ENCODE measurements around the gene PEX11G. TPM values are rescaled to one million over a fixed set of nuclear protein-coding genes. Genes with fewer than 3 reads are reported as not detected.
A peak's percentile ranks its signal among the peaks of the same experiment; 100 is the strongest.

The PEX11G gene
- total RNA-seq, 1 experiment from 2014 or later, result 4.3 TPM

DNA sequence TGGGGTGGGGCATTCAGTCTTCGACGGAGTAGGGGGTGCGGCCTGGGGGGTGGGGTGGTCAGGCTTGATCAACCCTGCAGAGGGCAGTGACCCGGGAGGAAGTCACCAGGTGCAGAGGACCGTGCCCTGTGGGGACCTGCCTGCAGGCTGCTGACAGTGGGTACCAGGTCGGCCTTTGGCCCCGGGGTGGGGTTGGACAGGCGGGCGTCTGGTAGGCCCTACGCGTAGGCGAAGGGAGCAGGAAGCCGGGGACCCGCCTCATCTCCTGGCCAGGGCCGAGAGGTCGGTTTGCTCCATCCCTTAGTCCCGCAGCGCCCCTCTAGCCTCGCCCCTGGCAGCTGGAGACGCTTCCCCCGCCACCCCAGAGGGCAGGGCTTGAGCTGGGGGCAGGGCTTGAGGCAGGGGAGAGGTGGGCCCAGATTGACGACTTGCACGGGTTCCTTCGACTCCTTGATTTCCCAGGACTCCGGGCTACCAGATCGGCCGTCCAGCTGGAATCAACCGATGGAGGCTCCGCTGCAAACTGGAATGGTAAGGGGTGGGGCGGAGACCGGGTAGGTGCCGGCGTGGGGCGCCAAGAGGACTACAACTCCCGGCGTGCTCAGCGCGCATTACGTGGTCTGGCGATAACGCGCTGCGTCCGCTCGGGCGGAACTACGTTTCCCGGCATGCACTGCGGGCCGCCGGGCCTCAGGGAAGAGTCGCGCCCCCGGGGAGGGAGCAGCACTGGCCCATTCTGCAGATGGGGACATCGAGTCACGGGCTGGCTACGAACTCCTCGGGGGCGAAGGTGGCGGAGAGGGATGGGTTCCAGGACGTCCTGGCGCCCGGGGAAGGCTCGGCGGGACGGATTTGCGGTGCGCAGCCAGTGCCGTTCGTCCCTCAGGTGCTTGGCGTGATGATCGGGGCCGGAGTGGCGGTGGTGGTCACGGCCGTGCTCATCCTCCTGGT lies 46.5 kb upstream of the PEX11G start, which contains the start of gene PNPLA6 (continued):
- TF ChIP-seq, protein P1, sequence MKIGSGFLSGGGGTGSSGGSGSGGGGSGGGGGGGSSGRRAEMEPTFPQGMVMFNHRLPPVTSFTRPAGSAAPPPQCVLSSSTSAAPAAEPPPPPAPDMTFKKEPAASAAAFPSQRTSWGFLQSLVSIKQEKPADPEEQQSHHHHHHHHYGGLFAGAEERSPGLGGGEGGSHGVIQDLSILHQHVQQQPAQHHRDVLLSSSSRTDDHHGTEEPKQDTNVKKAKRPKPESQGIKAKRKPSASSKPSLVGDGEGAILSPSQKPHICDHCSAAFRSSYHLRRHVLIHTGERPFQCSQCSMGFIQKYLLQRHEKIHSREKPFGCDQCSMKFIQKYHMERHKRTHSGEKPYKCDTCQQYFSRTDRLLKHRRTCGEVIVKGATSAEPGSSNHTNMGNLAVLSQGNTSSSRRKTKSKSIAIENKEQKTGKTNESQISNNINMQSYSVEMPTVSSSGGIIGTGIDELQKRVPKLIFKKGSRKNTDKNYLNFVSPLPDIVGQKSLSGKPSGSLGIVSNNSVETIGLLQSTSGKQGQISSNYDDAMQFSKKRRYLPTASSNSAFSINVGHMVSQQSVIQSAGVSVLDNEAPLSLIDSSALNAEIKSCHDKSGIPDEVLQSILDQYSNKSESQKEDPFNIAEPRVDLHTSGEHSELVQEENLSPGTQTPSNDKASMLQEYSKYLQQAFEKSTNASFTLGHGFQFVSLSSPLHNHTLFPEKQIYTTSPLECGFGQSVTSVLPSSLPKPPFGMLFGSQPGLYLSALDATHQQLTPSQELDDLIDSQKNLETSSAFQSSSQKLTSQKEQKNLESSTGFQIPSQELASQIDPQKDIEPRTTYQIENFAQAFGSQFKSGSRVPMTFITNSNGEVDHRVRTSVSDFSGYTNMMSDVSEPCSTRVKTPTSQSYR (CRISPR knock-in tag; IDR thresholded peaks at IDR 0.05), result no peak
- TF ChIP-seq, protein P2, sequence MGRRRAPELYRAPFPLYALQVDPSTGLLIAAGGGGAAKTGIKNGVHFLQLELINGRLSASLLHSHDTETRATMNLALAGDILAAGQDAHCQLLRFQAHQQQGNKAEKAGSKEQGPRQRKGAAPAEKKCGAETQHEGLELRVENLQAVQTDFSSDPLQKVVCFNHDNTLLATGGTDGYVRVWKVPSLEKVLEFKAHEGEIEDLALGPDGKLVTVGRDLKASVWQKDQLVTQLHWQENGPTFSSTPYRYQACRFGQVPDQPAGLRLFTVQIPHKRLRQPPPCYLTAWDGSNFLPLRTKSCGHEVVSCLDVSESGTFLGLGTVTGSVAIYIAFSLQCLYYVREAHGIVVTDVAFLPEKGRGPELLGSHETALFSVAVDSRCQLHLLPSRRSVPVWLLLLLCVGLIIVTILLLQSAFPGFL (CRISPR knock-in tag; IDR thresholded peaks at IDR 0.05; ENCODE audit: borderline replicate concordance), result no peak
- TF ChIP-seq HMGA2 (CRISPR knock-in tag; IDR thresholded peaks at IDR 0.05) (no peak), RORB (CRISPR knock-in tag; IDR thresholded peaks at IDR 0.05) (no peak), ZNF416 (CRISPR knock-in tag; IDR thresholded peaks at IDR 0.05) (0 out of 2 replicates have a peak, but pooled peaks have one; percentile 17), ELF4 (CRISPR knock-in tag; IDR thresholded peaks at IDR 0.05; ENCODE audit: low read depth) (no peak), ETV6 (CRISPR knock-in tag; IDR thresholded peaks at IDR 0.05) (peak; percentile 86; the same call in 1 of the 2 replicates), ZNF396 (CRISPR knock-in tag; IDR thresholded peaks at IDR 0.05; ENCODE audit: borderline replicate concordance) (no peak), GABPB1 (CRISPR knock-in tag; IDR thresholded peaks at IDR 0.05) (peak; percentile 70), CREB1 (CRISPR knock-in tag; IDR thresholded peaks at IDR 0.05) (0 out of 2 replicates have a peak, but pooled peaks have one; percentile 13), CREM (CRISPR knock-in tag; IDR thresholded peaks at IDR 0.05) (peak; percentile 79; the same call in 1 of the 2 replicates), FOXK1 (CRISPR knock-in tag; IDR thresholded peaks at IDR 0.05) (peak; percentile 37; the same call in 1 of the 2 replicates), ZNF138 (CRISPR knock-in tag; conservative IDR thresholded peaks at IDR 0.05) (no peak)
- TF ChIP-seq, protein P3, sequence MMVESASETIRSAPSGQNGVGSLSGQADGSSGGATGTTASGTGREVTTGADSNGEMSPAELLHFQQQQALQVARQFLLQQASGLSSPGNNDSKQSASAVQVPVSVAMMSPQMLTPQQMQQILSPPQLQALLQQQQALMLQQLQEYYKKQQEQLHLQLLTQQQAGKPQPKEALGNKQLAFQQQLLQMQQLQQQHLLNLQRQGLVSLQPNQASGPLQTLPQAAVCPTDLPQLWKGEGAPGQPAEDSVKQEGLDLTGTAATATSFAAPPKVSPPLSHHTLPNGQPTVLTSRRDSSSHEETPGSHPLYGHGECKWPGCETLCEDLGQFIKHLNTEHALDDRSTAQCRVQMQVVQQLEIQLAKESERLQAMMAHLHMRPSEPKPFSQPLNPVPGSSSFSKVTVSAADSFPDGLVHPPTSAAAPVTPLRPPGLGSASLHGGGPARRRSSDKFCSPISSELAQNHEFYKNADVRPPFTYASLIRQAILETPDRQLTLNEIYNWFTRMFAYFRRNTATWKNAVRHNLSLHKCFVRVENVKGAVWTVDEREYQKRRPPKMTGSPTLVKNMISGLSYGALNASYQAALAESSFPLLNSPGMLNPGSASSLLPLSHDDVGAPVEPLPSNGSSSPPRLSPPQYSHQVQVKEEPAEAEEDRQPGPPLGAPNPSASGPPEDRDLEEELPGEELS (CRISPR knock-in tag; IDR thresholded peaks at IDR 0.05), result peak; percentile 54; the same call in 1 of the 2 replicates
- TF ChIP-seq, protein P4, sequence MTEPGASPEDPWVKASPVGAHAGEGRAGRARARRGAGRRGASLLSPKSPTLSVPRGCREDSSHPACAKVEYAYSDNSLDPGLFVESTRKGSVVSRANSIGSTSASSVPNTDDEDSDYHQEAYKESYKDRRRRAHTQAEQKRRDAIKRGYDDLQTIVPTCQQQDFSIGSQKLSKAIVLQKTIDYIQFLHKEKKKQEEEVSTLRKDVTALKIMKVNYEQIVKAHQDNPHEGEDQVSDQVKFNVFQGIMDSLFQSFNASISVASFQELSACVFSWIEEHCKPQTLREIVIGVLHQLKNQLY (CRISPR knock-in tag; IDR thresholded peaks at IDR 0.05), result no peak
- TF ChIP-seq, protein P5, sequence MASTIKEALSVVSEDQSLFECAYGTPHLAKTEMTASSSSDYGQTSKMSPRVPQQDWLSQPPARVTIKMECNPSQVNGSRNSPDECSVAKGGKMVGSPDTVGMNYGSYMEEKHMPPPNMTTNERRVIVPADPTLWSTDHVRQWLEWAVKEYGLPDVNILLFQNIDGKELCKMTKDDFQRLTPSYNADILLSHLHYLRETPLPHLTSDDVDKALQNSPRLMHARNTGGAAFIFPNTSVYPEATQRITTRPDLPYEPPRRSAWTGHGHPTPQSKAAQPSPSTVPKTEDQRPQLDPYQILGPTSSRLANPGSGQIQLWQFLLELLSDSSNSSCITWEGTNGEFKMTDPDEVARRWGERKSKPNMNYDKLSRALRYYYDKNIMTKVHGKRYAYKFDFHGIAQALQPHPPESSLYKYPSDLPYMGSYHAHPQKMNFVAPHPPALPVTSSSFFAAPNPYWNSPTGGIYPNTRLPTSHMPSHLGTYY (CRISPR knock-in tag; IDR thresholded peaks at IDR 0.05), result no peak
- TF ChIP-seq, protein P6, sequence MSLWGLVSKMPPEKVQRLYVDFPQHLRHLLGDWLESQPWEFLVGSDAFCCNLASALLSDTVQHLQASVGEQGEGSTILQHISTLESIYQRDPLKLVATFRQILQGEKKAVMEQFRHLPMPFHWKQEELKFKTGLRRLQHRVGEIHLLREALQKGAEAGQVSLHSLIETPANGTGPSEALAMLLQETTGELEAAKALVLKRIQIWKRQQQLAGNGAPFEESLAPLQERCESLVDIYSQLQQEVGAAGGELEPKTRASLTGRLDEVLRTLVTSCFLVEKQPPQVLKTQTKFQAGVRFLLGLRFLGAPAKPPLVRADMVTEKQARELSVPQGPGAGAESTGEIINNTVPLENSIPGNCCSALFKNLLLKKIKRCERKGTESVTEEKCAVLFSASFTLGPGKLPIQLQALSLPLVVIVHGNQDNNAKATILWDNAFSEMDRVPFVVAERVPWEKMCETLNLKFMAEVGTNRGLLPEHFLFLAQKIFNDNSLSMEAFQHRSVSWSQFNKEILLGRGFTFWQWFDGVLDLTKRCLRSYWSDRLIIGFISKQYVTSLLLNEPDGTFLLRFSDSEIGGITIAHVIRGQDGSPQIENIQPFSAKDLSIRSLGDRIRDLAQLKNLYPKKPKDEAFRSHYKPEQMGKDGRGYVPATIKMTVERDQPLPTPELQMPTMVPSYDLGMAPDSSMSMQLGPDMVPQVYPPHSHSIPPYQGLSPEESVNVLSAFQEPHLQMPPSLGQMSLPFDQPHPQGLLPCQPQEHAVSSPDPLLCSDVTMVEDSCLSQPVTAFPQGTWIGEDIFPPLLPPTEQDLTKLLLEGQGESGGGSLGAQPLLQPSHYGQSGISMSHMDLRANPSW (CRISPR knock-in tag; conservative IDR thresholded peaks at IDR 0.05; ENCODE audit: low read depth), result no peak
- TF ChIP-seq, protein P7, sequence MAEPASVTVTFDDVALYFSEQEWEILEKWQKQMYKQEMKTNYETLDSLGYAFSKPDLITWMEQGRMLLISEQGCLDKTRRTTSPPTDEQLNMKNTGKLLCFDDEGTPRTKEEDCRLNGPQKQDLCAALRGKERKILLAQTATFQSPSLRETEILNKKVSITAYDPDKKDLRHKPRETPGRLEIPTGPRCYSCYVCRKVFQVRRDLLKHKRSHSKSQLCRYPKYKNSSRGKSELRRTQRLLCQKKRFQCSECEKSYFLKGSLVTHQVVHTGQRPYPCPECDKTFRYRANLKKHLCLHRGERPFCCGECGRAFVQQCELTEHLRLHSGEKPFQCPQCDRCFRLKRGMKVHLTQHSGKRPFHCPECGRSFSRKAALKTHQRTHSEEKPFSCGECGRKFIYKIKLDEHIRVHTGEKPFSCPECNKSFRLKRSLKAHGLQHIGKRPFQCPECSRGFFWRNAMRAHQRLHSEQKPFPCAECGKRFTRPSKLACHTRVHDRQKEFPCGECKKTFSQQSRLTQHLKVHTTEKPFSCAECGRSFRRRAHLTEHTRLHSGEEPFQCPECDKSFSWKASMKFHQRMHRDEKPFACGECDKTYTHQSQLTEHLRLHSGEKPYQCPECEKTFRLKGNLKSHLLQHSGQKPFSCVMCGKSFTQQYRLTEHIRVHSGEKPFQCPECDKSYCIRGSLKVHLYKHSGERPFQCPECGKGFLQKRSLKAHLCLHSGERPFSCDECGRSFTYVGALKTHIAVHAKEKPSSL (CRISPR knock-in tag; conservative IDR thresholded peaks at IDR 0.05), result no peak
- TF ChIP-seq, protein P8, sequence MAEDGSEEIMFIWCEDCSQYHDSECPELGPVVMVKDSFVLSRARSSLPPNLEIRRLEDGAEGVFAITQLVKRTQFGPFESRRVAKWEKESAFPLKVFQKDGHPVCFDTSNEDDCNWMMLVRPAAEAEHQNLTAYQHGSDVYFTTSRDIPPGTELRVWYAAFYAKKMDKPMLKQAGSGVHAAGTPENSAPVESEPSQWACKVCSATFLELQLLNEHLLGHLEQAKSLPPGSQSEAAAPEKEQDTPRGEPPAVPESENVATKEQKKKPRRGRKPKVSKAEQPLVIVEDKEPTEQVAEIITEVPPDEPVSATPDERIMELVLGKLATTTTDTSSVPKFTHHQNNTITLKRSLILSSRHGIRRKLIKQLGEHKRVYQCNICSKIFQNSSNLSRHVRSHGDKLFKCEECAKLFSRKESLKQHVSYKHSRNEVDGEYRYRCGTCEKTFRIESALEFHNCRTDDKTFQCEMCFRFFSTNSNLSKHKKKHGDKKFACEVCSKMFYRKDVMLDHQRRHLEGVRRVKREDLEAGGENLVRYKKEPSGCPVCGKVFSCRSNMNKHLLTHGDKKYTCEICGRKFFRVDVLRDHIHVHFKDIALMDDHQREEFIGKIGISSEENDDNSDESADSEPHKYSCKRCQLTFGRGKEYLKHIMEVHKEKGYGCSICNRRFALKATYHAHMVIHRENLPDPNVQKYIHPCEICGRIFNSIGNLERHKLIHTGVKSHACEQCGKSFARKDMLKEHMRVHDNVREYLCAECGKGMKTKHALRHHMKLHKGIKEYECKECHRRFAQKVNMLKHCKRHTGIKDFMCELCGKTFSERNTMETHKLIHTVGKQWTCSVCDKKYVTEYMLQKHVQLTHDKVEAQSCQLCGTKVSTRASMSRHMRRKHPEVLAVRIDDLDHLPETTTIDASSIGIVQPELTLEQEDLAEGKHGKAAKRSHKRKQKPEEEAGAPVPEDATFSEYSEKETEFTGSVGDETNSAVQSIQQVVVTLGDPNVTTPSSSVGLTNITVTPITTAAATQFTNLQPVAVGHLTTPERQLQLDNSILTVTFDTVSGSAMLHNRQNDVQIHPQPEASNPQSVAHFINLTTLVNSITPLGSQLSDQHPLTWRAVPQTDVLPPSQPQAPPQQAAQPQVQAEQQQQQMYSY (CRISPR knock-in tag; IDR thresholded peaks at IDR 0.05), result 0 out of 2 replicates have a peak, but pooled peaks have one; percentile 17

Data from WTC11 (cell line).